ENCODE data around the gene RNF135.

DNA sequence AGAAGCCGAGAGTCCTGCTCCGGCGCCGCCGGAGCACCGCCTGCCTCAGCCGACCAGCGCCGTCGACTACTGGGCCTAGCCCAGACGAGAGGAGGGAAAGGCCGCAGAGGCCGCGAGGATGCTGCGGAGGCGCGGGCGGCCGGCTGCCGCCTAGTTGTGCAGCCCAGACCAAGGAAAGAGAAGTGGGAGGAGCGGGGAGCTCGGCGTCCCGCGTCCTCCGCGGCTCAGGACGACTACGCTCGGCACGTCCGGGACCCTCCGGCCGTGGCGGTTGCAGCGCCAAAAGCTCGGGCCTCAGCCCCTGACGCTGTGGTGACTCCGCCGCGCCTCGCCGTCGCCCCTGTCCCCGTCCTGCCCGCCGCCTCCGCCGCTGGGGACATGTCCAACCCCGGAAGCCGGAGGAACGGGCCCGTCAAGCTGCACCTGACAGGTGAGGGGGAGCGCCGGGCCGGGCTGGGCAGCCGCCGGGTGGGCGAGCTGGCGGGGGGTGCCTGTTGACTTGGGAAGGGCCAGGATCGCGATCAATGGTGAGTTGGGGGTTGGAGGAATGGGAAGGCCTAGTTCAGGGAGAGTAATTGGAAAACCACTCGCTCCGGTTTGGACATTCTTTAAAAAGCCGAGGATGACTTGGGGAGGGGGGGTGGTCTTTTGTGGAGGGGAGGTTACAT, 37.7 kb downstream of the RNF135 start:
- TF ChIP-seq, protein P1, sequence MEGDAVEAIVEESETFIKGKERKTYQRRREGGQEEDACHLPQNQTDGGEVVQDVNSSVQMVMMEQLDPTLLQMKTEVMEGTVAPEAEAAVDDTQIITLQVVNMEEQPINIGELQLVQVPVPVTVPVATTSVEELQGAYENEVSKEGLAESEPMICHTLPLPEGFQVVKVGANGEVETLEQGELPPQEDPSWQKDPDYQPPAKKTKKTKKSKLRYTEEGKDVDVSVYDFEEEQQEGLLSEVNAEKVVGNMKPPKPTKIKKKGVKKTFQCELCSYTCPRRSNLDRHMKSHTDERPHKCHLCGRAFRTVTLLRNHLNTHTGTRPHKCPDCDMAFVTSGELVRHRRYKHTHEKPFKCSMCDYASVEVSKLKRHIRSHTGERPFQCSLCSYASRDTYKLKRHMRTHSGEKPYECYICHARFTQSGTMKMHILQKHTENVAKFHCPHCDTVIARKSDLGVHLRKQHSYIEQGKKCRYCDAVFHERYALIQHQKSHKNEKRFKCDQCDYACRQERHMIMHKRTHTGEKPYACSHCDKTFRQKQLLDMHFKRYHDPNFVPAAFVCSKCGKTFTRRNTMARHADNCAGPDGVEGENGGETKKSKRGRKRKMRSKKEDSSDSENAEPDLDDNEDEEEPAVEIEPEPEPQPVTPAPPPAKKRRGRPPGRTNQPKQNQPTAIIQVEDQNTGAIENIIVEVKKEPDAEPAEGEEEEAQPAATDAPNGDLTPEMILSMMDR (IDR thresholded peaks at IDR 0.05) = no peak
- TF ChIP-seq, protein P2, sequence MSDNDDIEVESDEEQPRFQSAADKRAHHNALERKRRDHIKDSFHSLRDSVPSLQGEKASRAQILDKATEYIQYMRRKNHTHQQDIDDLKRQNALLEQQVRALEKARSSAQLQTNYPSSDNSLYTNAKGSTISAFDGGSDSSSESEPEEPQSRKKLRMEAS (IDR thresholded peaks at IDR 0.05) = no peak
- TF ChIP-seq EP300 (IDR thresholded peaks at IDR 0.05) (no peak), JUN (IDR thresholded peaks at IDR 0.05) (no peak), POLR2A (IDR thresholded peaks at IDR 0.05; ENCODE audit: low read length) (no peak), MAFK (IDR thresholded peaks at IDR 0.05; ENCODE audit: partially characterized antibody) (no peak), ZSCAN20 (CRISPR knock-in tag; IDR thresholded peaks at IDR 0.05) (no peak), KDM1A (IDR thresholded peaks at IDR 0.05; ENCODE audit: low read depth) (no peak), RAD21 (conservative IDR thresholded peaks at IDR 0.05 in 1 of 2, IDR thresholded peaks at IDR 0.05 in 1 of 2) (no peak), EHF (CRISPR knock-in tag; IDR thresholded peaks at IDR 0.05) (no peak)
- TF ChIP-seq, protein P3, sequence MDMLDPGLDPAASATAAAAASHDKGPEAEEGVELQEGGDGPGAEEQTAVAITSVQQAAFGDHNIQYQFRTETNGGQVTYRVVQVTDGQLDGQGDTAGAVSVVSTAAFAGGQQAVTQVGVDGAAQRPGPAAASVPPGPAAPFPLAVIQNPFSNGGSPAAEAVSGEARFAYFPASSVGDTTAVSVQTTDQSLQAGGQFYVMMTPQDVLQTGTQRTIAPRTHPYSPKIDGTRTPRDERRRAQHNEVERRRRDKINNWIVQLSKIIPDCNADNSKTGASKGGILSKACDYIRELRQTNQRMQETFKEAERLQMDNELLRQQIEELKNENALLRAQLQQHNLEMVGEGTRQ (IDR thresholded peaks at IDR 0.05) = no peak
- TF ChIP-seq, protein P4, sequence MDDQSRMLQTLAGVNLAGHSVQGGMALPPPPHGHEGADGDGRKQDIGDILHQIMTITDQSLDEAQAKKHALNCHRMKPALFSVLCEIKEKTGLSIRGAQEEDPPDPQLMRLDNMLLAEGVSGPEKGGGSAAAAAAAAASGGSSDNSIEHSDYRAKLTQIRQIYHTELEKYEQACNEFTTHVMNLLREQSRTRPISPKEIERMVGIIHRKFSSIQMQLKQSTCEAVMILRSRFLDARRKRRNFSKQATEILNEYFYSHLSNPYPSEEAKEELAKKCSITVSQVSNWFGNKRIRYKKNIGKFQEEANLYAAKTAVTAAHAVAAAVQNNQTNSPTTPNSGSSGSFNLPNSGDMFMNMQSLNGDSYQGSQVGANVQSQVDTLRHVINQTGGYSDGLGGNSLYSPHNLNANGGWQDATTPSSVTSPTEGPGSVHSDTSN (IDR thresholded peaks at IDR 0.05) = no peak
- TF ChIP-seq, protein P5, sequence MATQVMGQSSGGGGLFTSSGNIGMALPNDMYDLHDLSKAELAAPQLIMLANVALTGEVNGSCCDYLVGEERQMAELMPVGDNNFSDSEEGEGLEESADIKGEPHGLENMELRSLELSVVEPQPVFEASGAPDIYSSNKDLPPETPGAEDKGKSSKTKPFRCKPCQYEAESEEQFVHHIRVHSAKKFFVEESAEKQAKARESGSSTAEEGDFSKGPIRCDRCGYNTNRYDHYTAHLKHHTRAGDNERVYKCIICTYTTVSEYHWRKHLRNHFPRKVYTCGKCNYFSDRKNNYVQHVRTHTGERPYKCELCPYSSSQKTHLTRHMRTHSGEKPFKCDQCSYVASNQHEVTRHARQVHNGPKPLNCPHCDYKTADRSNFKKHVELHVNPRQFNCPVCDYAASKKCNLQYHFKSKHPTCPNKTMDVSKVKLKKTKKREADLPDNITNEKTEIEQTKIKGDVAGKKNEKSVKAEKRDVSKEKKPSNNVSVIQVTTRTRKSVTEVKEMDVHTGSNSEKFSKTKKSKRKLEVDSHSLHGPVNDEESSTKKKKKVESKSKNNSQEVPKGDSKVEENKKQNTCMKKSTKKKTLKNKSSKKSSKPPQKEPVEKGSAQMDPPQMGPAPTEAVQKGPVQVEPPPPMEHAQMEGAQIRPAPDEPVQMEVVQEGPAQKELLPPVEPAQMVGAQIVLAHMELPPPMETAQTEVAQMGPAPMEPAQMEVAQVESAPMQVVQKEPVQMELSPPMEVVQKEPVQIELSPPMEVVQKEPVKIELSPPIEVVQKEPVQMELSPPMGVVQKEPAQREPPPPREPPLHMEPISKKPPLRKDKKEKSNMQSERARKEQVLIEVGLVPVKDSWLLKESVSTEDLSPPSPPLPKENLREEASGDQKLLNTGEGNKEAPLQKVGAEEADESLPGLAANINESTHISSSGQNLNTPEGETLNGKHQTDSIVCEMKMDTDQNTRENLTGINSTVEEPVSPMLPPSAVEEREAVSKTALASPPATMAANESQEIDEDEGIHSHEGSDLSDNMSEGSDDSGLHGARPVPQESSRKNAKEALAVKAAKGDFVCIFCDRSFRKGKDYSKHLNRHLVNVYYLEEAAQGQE (IDR thresholded peaks at IDR 0.05) = no peak
- TF ChIP-seq, protein P6, sequence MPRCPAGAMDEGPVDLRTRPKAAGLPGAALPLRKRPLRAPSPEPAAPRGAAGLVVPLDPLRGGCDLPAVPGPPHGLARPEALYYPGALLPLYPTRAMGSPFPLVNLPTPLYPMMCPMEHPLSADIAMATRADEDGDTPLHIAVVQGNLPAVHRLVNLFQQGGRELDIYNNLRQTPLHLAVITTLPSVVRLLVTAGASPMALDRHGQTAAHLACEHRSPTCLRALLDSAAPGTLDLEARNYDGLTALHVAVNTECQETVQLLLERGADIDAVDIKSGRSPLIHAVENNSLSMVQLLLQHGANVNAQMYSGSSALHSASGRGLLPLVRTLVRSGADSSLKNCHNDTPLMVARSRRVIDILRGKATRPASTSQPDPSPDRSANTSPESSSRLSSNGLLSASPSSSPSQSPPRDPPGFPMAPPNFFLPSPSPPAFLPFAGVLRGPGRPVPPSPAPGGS (IDR thresholded peaks at IDR 0.05) = no peak

All from A549 (cell line).